ENCODE measurements around the gene KIAA1671. TPM values are rescaled to one million over a fixed set of nuclear protein-coding genes. Genes with fewer than 3 reads are reported as not detected.

KIAA1671 gene
- total RNA-seq, 1 donor from 2014 or later: 14.5 TPM

DNA sequence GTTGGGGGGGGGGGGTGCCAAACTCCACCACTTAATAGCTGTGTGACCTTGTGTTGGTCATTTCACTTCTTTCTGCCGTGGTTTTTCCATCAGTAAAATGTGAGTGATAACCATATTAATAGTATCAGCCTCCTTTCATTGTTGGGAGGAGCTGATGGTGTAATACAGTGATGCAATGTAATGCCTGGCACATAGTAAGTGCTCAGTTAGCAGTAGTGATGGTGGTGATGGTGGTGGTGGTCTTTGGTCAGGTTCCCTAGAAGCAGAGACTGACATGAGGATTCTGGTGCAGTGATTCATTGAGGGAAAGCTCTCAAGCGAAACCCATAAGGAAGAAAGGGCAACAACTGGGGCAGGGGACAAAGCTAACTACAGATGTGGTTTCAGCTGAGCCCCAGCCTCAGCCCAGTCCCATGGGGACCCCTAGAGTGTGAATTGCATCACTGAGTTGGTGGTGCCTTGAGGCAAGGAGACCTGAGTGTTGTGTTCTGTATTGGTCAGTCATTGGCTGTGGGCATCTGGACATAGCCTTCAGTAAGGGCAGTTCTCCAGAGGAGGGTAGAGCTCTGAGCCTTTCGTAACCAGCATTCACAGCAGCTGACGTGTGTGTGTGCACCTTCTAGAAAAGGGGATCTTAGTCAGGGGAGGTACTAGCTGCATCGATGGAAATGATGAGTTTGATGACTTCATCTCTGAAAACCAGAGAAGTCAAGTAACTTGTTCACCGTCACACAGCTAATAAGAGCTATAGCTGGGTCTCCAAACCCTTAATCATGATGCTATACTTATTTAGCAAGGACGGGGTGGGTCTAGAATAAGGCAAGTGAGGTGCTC, 153.5 kb downstream of the KIAA1671 start:
- Mint-ChIP-seq H3K27me3 (ENCODE audit: low read depth) (no peaks in the 10 kb centered on the region), H3K36me3 (ENCODE audit: low read depth) (no peaks in the 10 kb centered on the region)

DNA sequence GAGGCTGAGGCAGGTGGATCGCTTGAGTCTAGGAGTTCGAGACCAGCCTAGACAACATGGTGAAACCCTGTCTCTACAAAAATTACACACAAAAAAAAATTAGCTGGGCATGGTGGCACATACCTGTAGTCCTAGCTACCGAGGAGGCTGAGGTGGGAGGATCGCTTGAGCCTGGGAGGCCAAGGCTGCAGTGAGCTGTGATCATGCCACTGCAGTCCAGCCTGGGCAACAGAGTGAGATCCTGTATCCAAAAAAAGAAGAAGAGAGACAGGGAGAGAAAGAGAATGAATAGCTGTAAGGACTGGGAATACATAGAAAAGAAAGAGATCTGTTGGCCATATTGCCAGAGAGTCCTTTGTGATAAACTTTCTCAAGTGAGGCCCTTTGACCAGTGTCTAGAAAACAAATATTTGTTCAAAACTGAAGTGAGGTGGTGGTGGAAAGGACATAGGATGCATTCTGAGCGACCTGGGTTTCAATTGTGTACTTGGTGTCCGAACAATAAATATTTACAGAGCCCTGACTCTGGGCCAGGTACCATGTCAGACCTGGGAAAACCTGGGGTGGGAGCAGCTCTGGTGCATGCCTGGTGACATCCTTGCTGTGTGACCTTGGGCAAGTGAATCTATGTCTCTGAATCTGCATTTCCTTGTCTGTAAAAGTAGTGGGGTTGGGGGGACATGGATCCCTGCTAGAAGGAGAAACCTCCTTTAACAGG, 157.5 kb downstream of the KIAA1671 start:
- no peak overlapping the region for H3K27ac Mint-ChIP-seq (ENCODE audit: unreplicated experiment)
- H3K4me3 Mint-ChIP-seq: peak overlapping the region; percentile 64
- no peak for DNase-seq (ENCODE audit: low read depth, low spot score)
- H3K36me3 Mint-ChIP-seq (ENCODE audit: low read depth): no peaks in the 10 kb centered on the region
- H3K9me3 Mint-ChIP-seq: no peaks in the 10 kb centered on the region
- peaks cover 3% of the 10 kb centered on the region for H3K27me3 Mint-ChIP-seq (ENCODE audit: low read depth)
- TF ChIP-seq, protein P1, sequence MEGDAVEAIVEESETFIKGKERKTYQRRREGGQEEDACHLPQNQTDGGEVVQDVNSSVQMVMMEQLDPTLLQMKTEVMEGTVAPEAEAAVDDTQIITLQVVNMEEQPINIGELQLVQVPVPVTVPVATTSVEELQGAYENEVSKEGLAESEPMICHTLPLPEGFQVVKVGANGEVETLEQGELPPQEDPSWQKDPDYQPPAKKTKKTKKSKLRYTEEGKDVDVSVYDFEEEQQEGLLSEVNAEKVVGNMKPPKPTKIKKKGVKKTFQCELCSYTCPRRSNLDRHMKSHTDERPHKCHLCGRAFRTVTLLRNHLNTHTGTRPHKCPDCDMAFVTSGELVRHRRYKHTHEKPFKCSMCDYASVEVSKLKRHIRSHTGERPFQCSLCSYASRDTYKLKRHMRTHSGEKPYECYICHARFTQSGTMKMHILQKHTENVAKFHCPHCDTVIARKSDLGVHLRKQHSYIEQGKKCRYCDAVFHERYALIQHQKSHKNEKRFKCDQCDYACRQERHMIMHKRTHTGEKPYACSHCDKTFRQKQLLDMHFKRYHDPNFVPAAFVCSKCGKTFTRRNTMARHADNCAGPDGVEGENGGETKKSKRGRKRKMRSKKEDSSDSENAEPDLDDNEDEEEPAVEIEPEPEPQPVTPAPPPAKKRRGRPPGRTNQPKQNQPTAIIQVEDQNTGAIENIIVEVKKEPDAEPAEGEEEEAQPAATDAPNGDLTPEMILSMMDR (conservative IDR thresholded peaks at IDR 0.05): no peak
- H3K4me1 Mint-ChIP-seq: peaks cover 40% of the 10 kb centered on the region

More for the DNA sequence above, 153.5 kb downstream of the KIAA1671 start:
- Mint-ChIP-seq H3K27ac (ENCODE audit: unreplicated experiment) (no peak overlapping the region), H3K4me1 (peaks cover 10% of the 10 kb centered on the region), H3K9me3 (no peaks in the 10 kb centered on the region), H3K4me3 (no peak overlapping the region)
- TF ChIP-seq, protein P1 (conservative IDR thresholded peaks at IDR 0.05): no peak
- DNase-seq (ENCODE audit: low read depth, low spot score): no peak

DNA sequence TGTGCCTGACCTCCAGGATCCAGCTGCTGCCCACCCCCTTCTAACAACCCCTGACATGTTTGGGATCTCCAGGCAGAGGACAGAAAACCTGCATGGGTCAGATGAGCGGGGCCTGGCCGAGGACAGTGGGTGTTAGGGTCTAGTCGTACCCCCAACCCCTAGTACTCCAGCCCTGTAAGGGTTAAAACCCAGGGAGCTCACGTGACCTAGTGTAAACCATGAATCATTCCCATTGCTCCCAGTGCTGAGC, 158.0 kb downstream of the KIAA1671 start:
- Mint-ChIP-seq H3K4me3 (peak overlapping the region; percentile 91), H3K27me3 (ENCODE audit: low read depth) (peaks cover 3% of the 10 kb centered on the region), H3K9me3 (no peaks in the 10 kb centered on the region), H3K36me3 (ENCODE audit: low read depth) (no peaks in the 10 kb centered on the region), H3K27ac (ENCODE audit: unreplicated experiment) (peak overlapping the region; percentile 97), H3K4me1 (peaks cover 45% of the 10 kb centered on the region)
- TF ChIP-seq, protein P1 (conservative IDR thresholded peaks at IDR 0.05): no peak
- DNase-seq (ENCODE audit: low read depth, low spot score): no peak

DNA sequence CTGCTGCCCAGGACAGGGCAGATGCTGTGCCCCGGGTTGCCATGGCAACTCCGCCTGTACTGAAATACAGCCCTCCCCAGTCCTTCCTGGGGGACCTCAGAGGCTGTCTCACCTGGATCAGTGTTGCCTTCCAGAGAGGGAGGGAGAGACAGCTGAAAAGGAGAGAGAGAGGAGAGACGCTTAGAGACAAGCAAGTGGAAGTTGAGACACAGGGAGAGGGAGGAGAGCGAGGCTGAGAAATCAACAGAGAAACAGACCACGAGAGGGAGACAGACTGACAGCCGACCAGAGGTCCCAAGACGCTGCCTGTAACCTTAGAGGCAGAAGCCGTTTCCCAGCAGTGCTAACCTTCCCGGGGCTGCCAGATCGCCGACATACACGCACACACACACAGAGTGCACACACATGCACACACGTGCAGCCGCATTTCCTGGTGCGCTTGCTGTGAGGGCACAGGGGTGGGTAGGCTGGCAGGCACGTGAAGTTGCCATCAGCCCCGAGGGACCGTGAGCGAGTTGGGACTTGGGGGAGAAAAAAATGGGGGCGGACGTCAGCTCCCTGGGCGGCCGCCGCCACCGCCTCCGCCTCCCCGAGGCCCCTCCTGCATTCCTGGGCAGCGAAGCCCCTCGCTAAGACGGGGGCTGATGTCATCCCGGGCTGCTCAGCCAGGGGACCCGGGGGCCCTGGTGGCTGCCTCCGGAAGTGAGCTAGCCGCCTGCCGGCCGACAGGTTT, 158.5 kb downstream of the KIAA1671 start:
- DNase-seq (ENCODE audit: low read depth, low spot score): peak; percentile 50
- no peaks in the 10 kb centered on the region for H3K36me3 Mint-ChIP-seq (ENCODE audit: low read depth)
- TF ChIP-seq, protein P1 (conservative IDR thresholded peaks at IDR 0.05): peak; percentile 62
- peaks cover 3% of the 10 kb centered on the region for H3K27me3 Mint-ChIP-seq (ENCODE audit: low read depth)
- peak overlapping the region; percentile 97 for H3K27ac Mint-ChIP-seq (ENCODE audit: unreplicated experiment)
- no peaks in the 10 kb centered on the region for H3K9me3 Mint-ChIP-seq
- peaks cover 45% of the 10 kb centered on the region for H3K4me1 Mint-ChIP-seq
- peak overlapping the region; percentile 91 for H3K4me3 Mint-ChIP-seq

DNA sequence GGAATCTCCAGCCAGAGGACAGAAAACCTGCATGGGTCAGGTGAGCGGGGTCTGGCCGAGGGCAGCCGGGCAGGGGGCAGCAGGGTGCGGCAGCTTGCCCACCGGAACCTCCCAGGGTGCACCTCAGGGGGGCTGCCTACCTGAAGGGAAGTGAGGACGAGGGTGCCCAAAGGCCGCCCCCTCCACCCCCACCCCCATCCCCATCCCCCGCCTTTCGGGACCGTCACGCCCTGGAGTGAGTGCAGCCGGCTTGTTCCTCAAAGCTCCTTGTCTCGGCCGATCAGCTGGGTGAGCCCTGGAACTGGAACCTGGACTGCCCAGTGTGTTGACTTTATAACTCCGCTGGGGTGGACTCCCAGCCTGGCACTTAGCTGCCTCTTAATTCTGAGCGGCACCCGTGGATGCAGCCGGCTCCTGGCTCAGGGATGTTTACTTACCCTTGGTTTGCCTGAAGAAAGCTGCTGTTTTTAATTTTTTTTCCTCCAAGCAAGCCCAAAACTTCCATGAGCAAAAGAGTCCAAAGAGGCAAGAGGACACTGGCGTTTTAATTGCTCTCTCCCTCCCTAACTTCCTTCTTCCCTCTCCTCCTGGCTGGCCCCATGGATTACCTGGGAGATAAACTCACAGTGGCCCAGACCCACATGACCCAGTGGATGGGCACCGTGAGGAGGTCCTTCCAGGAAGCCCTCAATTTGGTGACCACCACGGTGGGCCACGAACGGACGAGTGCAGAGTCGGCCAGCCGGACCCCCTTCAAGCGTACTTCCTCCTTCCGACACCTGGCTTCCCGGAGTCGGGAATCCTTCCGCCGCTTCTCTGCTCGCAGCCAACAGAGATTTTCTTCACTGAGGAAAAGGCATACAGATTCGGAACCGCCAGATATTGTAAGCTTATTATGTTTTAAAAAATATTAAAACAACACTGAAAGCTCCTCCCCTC, 159.3 kb downstream of the KIAA1671 start:
- TF ChIP-seq, protein P1 (conservative IDR thresholded peaks at IDR 0.05): no peak
- Mint-ChIP-seq H3K4me1 (peaks cover 45% of the 10 kb centered on the region), H3K36me3 (ENCODE audit: low read depth) (no peaks in the 10 kb centered on the region), H3K27ac (ENCODE audit: unreplicated experiment) (peak overlapping the region; percentile 63), H3K4me3 (peak overlapping the region; percentile 91), H3K9me3 (no peaks in the 10 kb centered on the region), H3K27me3 (ENCODE audit: low read depth) (peaks cover 3% of the 10 kb centered on the region)
- no peak for DNase-seq (ENCODE audit: low read depth, low spot score)

Measured in neural crest cell (in vitro differentiated cells).